Measurements from ENCODE around the gene CEBPB.

The CEBPB gene

DNA sequence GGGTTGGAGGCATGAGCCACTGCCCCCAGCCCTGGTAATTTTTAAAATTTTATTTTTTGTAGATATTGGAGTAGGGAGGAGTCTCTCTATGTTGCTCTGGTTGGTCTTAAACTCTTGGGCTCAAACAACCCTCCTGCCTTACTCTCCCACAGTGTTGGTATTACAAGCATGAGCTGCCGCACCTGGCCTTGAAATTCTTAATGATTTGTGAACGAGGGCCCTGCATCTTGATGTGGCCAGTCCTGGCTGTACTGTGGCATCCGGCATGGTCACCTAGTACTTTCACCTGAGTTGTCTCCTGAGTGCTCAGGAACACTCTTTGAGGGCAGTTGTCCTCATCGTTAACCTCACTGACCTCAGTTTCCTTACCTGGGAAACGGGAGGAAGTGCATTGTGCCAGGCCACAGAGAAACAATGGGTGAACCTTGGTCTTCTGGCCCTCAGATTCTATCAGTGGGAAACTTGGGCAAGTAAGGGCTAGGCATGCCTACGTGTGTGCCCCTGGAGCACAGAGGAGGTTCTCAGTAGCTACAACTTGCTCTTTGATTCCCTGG lies 19.5 kb downstream of the CEBPB start:
- DNase-seq (ENCODE audit: low read depth in 3 of 3): no peak

DNA sequence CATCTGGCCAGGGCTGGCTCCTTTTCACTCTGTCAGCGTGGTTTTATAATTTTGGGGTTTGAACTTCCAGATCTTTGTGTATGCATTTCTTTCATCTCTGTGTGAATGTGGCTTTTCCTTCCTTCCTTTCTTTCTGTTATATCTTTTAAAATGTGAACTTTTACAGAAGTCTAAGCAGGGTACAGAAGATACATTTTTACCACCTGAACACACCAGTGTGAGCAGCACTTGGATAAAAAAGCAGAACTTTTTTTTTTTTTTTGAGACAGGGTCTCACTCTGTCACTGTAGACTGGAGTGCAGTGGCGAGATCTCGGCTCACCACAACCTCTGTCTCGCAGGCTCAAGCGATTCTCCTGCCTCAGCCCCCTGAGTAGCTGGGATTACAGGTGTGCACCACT lies 20.5 kb downstream of the CEBPB start:
- DNase-seq (ENCODE audit: low read depth in 3 of 3): no peak

DNA sequence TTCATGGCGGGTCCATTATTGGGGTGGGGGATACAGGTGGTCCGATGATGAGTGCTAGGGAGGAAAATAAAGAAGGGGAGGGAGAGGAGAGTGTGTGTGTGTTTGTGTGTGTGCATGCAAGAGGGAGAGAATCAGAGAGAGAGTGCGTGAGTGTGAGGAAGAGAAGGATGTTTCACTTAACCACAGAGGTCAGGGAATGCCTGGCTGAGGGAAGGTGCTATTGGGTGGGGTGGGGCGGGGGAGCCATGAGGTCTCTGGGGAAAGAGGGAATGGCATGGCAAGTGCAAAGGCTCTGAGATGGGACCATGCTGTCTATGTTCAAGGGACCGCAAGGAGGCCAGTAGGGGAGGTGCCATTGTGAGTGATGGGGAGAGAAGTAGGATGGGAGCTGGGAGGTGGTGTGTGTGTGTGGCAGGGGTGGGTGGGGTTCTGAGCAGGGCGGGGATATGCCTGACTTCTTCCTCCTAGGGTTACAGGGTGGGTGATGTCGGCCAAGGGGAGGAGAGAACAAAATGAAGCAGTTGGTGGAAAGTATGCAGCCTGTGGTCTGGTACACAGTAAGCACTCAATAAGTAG lies 23.0 kb downstream of the CEBPB start:
- DNase-seq (ENCODE audit: low read depth in 3 of 3): no peak

DNA sequence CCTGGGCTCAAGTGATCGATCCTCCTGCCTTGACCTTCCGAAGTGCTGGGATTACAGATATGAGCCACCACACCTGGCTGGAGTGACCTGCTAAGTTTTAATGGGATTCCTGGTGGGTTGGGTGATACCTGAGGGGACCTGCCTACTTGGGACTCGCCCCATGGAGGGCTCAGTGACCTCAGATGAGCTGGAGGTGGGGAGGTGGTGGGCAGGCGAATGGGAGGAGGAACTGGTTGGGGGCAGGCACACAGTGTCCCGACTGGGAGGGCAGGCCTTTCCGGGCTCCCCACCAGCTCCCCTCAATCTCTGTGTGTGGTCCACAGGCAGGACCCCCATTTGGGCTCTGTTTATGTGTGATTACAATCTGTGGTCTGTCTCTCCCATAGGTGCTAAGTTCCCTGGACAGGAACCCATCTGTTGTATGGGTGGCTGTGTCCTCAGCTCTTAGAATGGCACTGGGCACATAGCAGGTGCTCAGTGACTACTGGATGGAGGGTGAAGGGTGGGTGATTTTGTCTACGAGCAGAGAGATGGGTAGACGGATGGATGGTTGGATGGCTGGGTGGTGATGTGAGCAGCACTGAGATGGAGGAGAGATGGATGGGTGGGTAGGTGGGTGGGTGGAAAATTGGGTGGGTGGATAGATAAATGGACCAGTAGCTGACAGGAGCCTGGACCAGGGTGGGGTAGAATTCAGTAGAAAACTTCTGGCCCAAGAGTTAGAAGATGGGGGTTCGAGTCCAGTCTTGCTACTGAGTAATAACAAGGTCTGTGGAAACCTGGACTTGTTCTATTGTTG lies 23.8 kb downstream of the CEBPB start:
- no peak for DNase-seq (ENCODE audit: low read depth in 3 of 3)

DNA sequence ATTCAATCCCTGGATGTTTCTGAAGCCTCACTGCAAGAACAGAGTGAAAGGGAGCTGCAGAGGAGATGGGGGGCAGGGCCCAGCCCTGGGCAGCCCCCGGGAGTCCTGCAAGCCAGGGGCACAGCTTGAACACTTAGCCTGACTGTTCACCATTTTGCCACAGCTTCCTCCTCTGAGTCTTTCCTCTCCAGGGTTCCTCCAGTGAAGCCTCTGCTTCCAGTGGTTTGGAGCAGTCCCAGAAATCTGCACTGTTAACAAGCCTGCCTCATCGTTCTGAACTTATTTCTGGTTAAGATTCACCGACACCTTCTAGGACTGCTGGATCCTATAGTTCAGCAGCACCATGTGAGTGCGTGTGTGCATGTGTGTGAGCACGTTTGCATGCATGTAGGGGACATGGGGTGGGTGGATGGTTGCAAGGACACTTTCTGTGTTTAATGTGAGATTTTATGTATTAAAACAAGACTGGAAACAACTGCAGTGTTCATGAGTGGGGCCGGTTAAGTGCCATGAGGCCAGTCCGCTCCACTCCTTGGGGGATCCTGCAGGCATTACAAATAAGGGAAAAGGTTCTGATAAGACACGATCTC lies 24.6 kb downstream of the CEBPB start:
- DNase-seq (ENCODE audit: low read depth in 3 of 3): no peak

DNA sequence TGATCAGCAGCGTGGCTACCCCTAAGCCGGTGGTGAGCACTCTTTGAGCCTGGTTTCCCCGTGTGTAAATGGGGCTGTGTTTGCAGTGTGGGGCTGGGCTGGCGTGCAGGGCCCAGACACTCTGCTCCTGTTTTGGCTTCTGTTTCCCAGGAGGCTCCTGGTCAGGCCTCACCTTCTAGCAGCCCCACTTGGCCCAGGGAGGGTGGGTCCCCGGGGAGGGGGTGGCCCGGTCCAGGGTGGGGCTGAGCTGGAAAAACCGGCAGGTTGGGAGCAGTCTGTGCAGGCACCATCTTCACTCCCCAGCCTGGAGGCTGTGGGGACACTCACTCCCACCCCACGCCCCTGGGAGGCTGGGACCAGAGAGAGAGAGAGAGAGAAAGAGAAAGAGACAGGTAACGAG lies 25.3 kb downstream of the CEBPB start:
- no peak for DNase-seq (ENCODE audit: low read depth in 3 of 3)

DNA sequence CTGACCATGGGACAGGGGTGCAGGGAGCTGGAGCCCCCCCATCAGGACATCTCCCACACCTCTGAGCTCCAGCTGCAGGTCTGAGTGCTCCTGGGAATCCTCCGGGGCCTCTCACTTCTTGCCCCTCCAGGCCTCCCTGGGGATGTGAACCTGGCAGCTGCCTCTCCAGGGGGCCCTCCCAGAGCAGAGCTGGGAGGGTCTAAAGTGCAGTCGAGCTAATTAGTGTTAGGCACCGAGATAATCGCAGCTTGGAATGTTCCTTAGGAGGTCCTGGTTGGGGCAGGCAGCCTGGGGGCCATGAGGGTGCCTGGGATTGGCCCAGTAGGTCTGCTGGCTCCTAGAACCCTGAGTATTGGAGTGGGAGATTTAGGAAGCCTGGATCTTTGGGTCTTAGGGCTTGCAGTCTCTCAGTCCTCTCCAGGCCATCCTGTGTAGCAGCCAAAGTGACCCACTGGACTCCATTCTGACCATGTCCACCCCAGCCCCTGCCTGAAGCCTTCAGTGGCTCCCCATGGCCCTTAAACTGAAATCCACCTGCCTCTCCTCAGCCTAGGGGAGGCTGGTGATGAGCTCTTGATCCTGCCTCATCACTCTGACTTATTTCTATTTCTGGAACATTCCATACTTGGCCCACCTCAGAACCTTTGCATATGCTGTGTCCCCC lies 26.0 kb downstream of the CEBPB start:
- DNase-seq (ENCODE audit: low read depth in 3 of 3): no peak

DNA sequence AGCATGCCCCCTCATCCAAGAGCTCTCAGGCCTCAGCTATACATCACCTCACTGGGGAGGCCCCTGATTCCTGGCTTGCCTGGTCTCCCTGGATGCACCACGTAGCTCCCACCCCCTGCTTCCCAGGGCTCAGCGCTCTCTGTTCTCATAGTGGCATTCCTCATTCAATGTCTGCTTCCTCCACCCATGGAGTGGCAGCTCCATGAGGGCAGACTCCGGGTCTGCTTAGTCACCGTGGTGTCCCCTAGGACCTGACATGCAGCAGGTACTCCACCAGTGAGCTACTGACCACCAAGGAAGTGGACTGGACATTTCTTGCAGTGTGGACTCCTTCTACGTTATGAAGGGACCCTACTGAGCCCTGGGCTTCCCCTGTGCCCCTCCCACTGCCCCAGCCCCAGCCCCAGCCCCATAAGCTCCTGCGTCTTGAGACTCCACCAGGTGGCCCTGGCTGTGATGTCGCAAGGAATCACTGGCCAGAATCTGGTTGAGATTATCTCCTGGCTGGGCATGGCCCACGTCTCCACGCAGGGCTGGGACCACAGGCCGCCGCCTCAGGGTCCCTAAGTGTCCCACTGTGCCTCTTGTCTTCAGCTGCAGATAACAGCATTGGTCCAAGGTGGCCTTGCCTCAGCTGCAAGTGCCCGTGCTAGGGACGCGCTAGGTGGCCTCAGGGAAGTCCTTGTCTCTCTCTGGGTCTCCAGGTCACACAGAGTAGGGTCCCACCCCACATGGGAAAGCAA lies 26.7 kb downstream of the CEBPB start:
- no peak for DNase-seq (ENCODE audit: low read depth in 3 of 3)

DNA sequence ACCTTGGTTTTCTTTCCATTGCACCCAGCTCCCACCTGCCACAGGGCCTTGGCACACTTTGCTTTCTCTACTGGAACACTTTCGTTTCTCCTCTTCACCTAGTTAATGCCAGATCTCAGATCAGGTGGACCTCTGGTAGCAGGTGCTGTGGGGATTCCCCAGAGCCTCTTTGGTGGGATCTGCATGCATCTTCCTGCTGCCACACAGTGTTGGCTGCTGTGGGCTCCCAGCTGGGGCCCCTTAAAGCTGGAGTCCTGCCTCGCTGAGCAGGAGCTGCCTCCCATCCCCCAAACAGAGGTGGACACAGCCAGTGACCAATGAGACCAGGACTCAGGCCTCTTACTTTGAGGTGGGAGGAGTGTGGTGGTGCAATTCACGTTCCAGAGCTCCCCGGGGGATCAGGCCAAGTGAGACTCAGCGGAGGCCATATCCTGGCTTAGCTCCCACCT lies 28.4 kb downstream of the CEBPB start:
- no peak for DNase-seq (ENCODE audit: low read depth in 3 of 3)

DNA sequence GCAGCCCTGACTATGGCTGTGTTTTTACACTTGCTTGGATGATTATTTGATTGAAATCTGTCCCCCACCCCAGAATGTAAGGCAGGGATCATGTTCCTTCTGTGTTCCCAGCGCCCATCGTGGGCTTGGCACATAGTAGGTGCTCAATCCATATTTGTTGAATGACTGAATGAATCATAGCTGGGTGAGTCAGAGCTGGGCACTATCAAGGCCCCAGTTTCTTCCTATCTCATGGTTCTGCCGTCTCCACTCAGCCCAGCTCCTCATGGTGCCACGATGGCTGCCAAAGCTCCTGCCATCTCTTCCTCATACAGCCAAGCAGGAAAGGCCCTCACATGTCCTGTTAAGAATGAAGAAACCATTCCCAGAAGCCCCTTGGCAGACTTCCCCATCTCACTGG lies 29.0 kb downstream of the CEBPB start:
- DNase-seq (ENCODE audit: low read depth in 3 of 3): no peak

DNA sequence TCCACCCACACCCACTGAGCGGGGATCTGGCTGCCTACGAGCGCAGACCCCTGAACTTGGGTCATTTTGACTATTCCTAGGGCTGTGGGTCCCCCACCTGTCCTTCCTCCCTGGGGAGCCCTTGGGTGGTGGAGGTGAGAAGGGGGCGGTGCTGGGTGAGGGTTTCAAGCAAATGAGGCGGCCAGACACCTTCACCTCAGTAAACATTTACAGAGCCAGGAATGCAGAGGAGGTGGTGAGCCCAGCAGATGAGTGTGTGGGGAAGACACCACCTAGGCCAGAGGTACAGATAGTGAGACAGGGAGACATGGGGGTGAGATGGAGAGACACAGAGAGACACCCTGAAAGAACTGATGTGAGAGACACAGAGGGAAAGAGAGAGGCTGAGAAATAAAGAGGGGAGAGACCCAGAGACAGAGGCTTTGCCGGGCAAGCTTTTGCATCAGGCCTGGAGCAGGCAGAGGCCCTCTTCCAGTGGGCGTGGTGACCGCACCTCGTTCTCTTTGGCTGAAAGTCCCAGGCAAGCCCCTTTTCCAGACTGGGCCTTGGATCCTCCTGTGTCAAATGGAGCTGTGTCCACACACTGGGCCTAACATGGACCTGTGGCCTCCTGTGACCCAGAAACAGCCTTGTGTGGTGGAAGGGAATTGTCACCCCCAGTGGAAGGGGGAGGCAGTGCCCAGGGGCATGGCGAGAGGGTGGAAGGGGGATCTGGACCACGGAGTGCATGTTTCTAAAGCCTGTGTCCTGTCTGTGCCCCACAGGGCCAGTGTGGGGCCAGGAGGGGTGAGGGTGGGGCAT lies 29.7 kb downstream of the CEBPB start:
- no peak for DNase-seq (ENCODE audit: low read depth in 3 of 3)

DNA sequence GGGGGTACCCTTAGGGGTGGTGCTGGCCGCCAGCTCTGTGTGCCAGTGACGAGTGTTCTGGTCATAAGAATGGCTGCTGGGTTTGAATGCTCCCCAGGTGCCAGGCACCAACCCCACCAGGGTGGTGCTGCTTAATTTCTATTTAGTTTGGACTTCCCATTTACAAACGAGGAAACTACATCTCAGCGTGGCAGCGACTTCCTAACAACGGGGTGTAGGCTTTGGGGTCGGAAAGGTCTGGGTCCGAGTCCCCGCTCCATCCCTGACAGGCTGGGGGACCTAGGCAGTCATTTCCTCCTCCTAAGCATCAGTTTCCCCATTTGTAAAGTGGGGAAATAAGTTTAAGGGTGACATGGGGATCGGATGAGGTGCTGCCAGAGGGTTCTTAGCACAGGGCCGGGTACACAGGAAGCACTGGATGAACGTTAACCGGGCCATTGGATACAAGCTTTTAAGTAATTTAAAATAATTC lies 30.3 kb downstream of the CEBPB start:
- no peak for DNase-seq (ENCODE audit: low read depth in 3 of 3)

DNA sequence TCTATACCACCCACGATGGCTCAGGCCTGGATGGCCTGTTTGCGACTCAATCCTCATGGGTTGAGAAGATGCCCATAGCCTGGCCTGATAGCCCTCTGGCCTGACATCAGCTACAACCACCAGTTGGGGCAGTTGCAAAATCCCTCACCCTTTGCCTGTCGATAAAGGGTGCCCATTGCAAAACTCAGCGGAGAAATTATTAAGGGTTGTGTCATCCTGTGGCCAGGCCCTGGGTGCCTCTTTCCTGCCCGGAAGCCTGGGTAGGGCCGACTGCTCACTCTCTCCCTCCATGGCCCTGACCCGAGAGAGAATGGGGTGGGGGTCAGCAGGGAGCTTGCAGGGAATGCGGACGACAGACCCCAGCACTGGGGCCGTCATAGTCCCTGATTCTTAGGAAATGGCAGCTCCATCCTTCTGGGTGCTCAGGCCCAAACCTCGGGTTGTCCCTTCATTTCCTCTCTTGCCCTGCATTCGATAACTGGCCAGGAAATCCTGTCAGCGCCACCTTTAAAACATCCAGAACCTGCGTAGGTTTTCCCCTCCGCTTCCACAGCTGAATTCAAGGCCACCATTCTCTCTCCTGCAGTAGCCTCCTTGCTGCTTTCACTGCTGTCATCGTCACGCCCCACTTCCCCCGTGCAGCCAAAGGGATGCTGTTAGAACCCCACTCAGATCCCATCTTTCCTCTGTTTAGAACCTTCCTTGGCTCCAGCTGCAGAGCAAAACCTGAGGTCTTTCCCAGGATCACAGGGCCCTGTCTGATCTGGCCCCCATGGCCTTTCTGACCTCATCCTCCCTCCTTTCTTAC lies 31.1 kb downstream of the CEBPB start:
- no peak for DNase-seq (ENCODE audit: low read depth in 3 of 3)

DNA sequence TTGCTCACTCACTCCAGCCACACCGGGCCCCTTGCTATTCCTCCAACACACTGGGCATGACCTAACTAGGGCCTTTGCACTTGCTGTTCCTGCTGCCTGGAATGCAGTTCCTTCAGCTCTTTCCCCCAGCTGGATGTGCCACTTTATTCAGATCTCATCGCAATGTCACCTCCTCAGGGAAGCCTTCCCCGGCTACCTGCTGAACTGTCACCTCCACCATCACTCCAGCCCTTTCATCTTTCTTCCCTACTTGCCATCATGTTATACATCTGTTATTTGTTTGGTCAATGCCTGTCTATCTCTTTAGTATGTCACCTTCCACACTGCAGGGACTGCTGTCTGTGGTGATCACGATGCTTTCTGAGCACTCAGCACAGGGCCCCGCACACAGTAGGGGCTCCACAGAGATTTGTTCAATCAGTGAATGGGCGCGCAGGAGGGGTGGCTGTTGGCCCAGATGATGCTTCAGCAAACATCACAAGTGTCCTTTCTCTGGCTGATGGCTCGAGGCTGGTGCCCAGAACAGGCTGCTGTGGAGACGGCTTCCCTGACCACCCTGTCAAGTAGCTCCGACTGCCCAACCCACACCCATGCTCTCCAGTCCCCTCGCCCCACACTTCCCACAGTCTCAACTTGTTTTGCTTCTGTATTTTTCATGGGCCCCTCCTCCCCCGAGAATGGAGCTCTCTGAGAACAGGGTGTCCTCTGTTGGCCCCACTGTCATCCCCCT lies 31.8 kb downstream of the CEBPB start:
- no peak for DNase-seq (ENCODE audit: low read depth in 3 of 3)

DNA sequence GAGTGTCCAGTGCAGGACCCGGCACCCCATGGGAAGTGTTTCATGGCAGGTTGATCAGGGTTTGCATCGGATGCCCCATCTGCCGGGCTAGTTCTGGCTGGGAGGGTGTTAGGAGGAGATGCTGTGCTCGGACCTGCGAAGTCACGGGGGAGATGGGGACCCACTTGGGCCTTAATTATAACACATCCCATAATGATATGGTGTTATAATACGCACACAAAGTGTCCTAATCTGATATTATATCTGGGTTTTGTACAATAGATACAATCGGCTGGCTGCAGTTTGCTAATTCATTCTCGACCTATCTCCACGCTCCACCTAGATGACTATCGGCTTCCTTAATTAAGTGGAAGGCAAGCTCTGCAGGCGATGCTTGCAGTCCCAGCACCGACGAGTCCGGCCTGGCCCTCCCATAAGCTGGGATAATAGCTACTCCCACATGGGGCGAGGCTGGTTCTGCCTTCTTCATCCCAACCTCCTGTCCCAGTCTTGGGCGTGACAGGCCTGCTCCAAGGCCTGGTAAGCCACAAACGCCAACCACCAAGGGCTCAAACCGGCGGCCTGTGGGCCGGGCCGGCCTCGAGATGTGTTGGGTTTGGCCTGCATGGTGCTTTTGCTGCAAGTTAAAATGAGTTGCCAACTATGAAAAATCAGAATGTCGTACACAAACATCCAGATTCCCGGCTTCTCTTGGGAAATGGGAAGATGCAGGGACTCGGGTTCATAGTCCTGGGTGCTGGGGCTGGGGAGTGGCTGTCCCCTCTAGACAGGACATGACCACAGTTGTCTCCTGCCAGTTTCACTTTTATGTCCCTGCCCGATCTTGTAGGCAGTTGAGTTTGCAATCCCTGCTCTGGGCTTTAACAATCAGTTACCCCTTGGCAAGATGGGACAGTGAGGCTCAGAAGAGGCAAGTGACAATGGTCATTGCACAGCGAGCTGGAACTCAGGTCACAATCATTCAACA lies 32.7 kb downstream of the CEBPB start:
- DNase-seq (ENCODE audit: low read depth in 3 of 3): no peak

DNA sequence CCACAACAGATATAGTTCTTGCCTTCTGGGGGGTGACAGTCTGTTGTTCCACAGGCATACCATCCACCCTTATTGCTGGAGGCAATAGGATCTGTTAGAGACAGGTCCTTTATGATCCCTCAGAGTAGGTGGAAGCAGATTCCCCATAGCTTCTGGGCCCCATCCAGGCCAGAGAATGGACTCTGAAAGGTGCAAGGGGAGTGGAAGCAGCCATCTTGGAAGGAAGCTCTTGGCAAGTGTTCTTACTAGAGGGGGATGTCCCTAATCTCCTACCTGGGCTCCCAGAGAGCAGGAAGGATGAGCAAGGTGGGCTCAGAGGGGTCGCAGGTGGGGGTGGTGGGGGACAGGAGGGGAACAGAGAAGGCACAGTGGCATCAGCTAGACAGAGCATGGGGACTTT lies 33.4 kb downstream of the CEBPB start:
- no peak for DNase-seq (ENCODE audit: low read depth in 3 of 3)

DNA sequence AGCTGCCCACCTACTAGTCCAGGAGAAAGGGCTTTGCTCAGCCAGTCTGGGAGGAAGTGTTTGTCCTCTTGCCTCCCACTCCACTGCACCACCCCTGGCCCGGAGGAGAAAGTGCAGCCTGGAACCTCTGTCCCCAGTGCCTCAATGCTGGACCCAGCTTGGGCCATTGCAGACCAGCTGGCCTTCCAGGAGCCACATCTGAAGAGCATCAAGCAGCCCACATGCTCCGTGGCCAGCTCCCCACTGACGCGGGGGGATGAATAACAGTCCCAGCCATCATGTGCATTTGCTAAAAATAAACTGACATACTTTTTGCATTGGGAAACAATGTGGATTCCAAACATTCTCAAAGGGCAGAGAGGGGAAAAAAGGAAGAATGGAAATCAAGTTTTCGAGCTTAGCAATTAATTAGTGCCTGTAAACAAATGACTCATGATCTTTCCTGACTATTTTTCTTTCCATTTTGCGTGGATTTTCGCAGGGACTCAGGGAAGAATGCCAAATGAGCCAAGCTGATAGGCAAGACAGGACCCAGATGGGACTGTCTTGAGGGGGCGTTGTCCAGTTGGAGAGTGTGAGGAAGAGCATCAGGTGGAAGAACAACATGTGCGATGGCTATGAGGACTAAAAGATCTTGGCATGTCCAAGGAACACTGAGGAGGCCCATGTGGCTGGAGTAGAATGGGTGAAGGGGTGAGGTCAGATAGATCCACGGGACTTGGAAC lies 34.1 kb downstream of the CEBPB start:
- no peak for DNase-seq (ENCODE audit: low read depth in 3 of 3)
